Adrenal gland (tissue), 5 donors: ENCODE data around the gene STK35.

Source experiments
- POLR2A ChIP-seq, 2 donors: fragments of 450-650 bp; IDR thresholded peaks; one replicate each; pipeline ENCODE4 v1.6.1; 2017; ENCODE audit warnings: antibody characterized with exemption in 2 of 2, mild to moderate bottlenecking in 2 of 2, moderate library complexity in 1 of 2
- TF ChIP-seq, protein P1 (sequence below), 6 experiments: fragments of 450-650 bp in 4 of 6; fragments of 200-600 bp in 2 of 6; sonication (generic) in 1 of 6; IDR thresholded peaks; 1 replicate in 5 of 6; 2 replicates in 1 of 6; pipeline versions ENCODE4 v1.5.1 to v1.8.0; 2016 to 2021; ENCODE audit warnings: antibody characterized with exemption in 6 of 6, mild to moderate bottlenecking in 2 of 6, moderate library complexity in 1 of 6
- donor health status: DM: no; HTN: no; CAD: no.

DNA sequence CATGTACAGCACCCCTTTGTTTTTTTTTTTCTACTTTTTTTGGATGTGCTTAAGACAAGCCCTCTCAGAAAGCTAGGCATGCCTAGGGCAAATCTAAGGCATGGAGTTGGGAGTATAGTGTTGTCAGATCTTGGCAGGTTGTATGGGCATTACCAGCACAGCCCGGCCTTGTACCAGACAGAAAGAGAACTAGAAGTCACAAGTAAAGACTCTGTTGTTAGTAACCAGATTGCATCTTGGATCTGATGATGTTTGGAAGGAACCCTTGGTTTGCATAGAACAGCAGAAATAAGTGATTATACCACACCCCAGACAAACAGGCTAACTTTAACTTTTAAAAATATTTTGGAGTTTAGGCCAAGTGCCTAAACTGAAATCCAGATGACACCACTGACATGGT, 25.6 kb downstream of the STK35 start:
- TF ChIP-seq POLR2A (IDR thresholded peaks at IDR 0.05): no peak
- TF ChIP-seq, protein P1, sequence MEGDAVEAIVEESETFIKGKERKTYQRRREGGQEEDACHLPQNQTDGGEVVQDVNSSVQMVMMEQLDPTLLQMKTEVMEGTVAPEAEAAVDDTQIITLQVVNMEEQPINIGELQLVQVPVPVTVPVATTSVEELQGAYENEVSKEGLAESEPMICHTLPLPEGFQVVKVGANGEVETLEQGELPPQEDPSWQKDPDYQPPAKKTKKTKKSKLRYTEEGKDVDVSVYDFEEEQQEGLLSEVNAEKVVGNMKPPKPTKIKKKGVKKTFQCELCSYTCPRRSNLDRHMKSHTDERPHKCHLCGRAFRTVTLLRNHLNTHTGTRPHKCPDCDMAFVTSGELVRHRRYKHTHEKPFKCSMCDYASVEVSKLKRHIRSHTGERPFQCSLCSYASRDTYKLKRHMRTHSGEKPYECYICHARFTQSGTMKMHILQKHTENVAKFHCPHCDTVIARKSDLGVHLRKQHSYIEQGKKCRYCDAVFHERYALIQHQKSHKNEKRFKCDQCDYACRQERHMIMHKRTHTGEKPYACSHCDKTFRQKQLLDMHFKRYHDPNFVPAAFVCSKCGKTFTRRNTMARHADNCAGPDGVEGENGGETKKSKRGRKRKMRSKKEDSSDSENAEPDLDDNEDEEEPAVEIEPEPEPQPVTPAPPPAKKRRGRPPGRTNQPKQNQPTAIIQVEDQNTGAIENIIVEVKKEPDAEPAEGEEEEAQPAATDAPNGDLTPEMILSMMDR (IDR thresholded peaks at IDR 0.05): no peak
